C4-2B (cell line): ENCODE data around the gene MED12L.

ENCODE experiments used
- H3K27ac ChIP-seq: fragments of 450-650 bp; 2 replicates; pipeline ENCODE4 v1.5.1; 2017
- CTCF ChIP-seq: fragments of 450-650 bp; conservative IDR thresholded peaks from 2 replicates; pipeline ENCODE4 v1.5.1; 2017; ENCODE audit warnings: mild to moderate bottlenecking
- ZFX ChIP-seq: fragments of 450-650 bp; IDR thresholded peaks from 2 replicates; pipeline ENCODE4 v1.6.1; 2017

The MED12L gene

GRCh38 chr3:151107701-151108100 is 22.2 kb downstream of the MED12L start:
- no peak overlapping the region for H3K27ac ChIP-seq
- no peak for TF ChIP-seq CTCF
- TF ChIP-seq ZFX = no peak

- no peak for TF ChIP-seq CTCF
- TF ChIP-seq ZFX = no peak
- H3K27ac ChIP-seq = no peak overlapping the region
Measured at GRCh38 chr3:151109286-151109800, 23.9 kb downstream of the MED12L start.

- no peak overlapping the region; the same call in 1 of the 2 replicates for H3K27ac ChIP-seq
- TF ChIP-seq ZFX (no peak), CTCF (no peak)
Measured at GRCh38 chr3:151112731-151113130, 27.3 kb downstream of the MED12L start.

GRCh38 chr3:151113343-151113742 is 27.9 kb downstream of the MED12L start:
- no peak overlapping the region; the same call in 1 of the 2 replicates for H3K27ac ChIP-seq
- TF ChIP-seq ZFX = no peak
- no peak for TF ChIP-seq CTCF

- TF ChIP-seq ZFX (no peak), CTCF (peak; percentile 52)
- no peak overlapping the region for H3K27ac ChIP-seq
Measured at GRCh38 chr3:151117047-151117446, 31.6 kb downstream of the MED12L start.

- no peak for TF ChIP-seq ZFX
- no peak for TF ChIP-seq CTCF
- no peak overlapping the region for H3K27ac ChIP-seq
Measured at GRCh38 chr3:151119188-151119587, 33.7 kb downstream of the MED12L start.

- H3K27ac ChIP-seq = no peak overlapping the region
- no peak for TF ChIP-seq CTCF
- TF ChIP-seq ZFX = no peak
Measured at GRCh38 chr3:151120409-151120808, 34.9 kb downstream of the MED12L start.
